Stimulated activated naive CD8-positive, alpha-beta T cell treated with anti-CD3 and anti-CD28 coated beads, Interleukin-15, amount 100 ng/mL, for 72 hours (primary cell): ENCODE measurements around the gene EIF4A3.

Experiments used
- ATAC-seq: fragments of 150-1000 bp; cut with Tn5 transposase; 2 replicates; pipeline ENCODE4 v1.10.0; 2021; ENCODE audit warnings: mild to moderate bottlenecking, moderate library complexity
- DNase-seq, 2 donors: peaks; one replicate each; pipeline ENCODE4 v3.0.0; 2021 to 2022
- H3K27ac Mint-ChIP-seq, 2 donors: one replicate each; pipeline ENCODE4 v1.8.0; 2022; ENCODE audit warnings: mild to moderate bottlenecking in 2 of 2, mixed read lengths in 2 of 2, moderate library complexity in 2 of 2
- H3K27me3 Mint-ChIP-seq: one replicate; pipeline ENCODE4 v1.8.0; 2022; ENCODE audit warnings: mixed read lengths
- H3K4me1 Mint-ChIP-seq: one replicate; pipeline ENCODE4 v1.8.0; 2022; ENCODE audit warnings: mild to moderate bottlenecking, mixed read lengths
- H3K4me3 Mint-ChIP-seq, 2 donors: one replicate each; pipeline ENCODE4 v1.8.0; 2022; ENCODE audit warnings: mild to moderate bottlenecking in 2 of 2, mixed read lengths in 2 of 2, moderate library complexity in 1 of 2
- H3K9me3 Mint-ChIP-seq, 2 donors: one replicate each; pipeline ENCODE4 v1.8.0; 2022; ENCODE audit warnings: mixed read lengths in 2 of 2

The EIF4A3 gene

GRCh38 chr17:80129006-80129565, 17.8 kb downstream of the EIF4A3 start:
- Mint-ChIP-seq H3K27ac (no peak overlapping the region), H3K4me1 (no peaks in the 10 kb centered on the region), H3K9me3 (no peaks in the 10 kb centered on the region), H3K27me3 (peaks cover 45% of the 10 kb centered on the region), H3K4me3 (no peak overlapping the region)
- no peak for ATAC-seq
- no peak for DNase-seq

GRCh38 chr17:80126449-80126715, 20.5 kb downstream of the EIF4A3 start:
- H3K9me3 Mint-ChIP-seq: no peaks in the 10 kb centered on the region
- peaks cover 46% of the 10 kb centered on the region for H3K27me3 Mint-ChIP-seq
- ATAC-seq (no peak), DNase-seq (no peak)
- no peak overlapping the region for H3K4me3 Mint-ChIP-seq
- no peak overlapping the region for H3K27ac Mint-ChIP-seq
- no peaks in the 10 kb centered on the region for H3K4me1 Mint-ChIP-seq

- Mint-ChIP-seq H3K27ac (no peak overlapping the region), H3K9me3 (no peaks in the 10 kb centered on the region), H3K4me1 (no peaks in the 10 kb centered on the region), H3K4me3 (no peak overlapping the region), H3K27me3 (peaks cover 46% of the 10 kb centered on the region)
- no peak for ATAC-seq
- DNase-seq: no peak
Measured at GRCh38 chr17:80125656-80126448, 21.1 kb downstream of the EIF4A3 start.

GRCh38 chr17:80124351-80124981, 22.5 kb downstream of the EIF4A3 start:
- no peak overlapping the region for H3K4me3 Mint-ChIP-seq
- no peak overlapping the region for H3K27ac Mint-ChIP-seq
- H3K27me3 Mint-ChIP-seq: peaks cover 38% of the 10 kb centered on the region
- H3K4me1 Mint-ChIP-seq: no peaks in the 10 kb centered on the region
- DNase-seq (no peak), ATAC-seq (no peak)
- no peaks in the 10 kb centered on the region for H3K9me3 Mint-ChIP-seq

GRCh38 chr17:80123791-80124190, 23.1 kb downstream of the EIF4A3 start:
- H3K4me1 Mint-ChIP-seq: no peaks in the 10 kb centered on the region
- peaks cover 31% of the 10 kb centered on the region for H3K27me3 Mint-ChIP-seq
- H3K27ac Mint-ChIP-seq: no peak overlapping the region
- H3K4me3 Mint-ChIP-seq: no peak overlapping the region
- ATAC-seq: no peak
- no peak for DNase-seq
- H3K9me3 Mint-ChIP-seq: no peaks in the 10 kb centered on the region

- Mint-ChIP-seq H3K4me3 (no peak overlapping the region), H3K27me3 (peaks cover 23% of the 10 kb centered on the region), H3K4me1 (no peaks in the 10 kb centered on the region), H3K9me3 (no peaks in the 10 kb centered on the region), H3K27ac (no peak overlapping the region)
- ATAC-seq (no peak), DNase-seq (no peak)
Measured at GRCh38 chr17:80122926-80123505, 23.9 kb downstream of the EIF4A3 start.

GRCh38 chr17:80122026-80122575, 24.8 kb downstream of the EIF4A3 start:
- Mint-ChIP-seq H3K9me3 (no peaks in the 10 kb centered on the region), H3K4me3 (no peak overlapping the region), H3K4me1 (no peaks in the 10 kb centered on the region), H3K27me3 (peaks cover 18% of the 10 kb centered on the region), H3K27ac (no peak overlapping the region)
- DNase-seq (no peak), ATAC-seq (no peak)

- Mint-ChIP-seq H3K27me3 (peaks cover 9% of the 10 kb centered on the region), H3K4me3 (no peak overlapping the region), H3K9me3 (peaks cover 0 to 8% of the 10 kb centered on the region in 2 donors), H3K4me1 (no peaks in the 10 kb centered on the region), H3K27ac (no peak overlapping the region)
- DNase-seq (no peak), ATAC-seq (peak; percentile 24)
Measured at GRCh38 chr17:80119839-80120238, 27.1 kb downstream of the EIF4A3 start.

GRCh38 chr17:80119271-80119791, 27.6 kb downstream of the EIF4A3 start:
- DNase-seq (no peak), ATAC-seq (no peak)
- Mint-ChIP-seq H3K9me3 (peaks cover 0 to 8% of the 10 kb centered on the region in 2 donors), H3K4me3 (no peak overlapping the region), H3K4me1 (no peaks in the 10 kb centered on the region), H3K27me3 (peaks cover 4% of the 10 kb centered on the region), H3K27ac (no peak overlapping the region)

GRCh38 chr17:80118601-80119270, 28.2 kb downstream of the EIF4A3 start:
- H3K4me3 Mint-ChIP-seq: no peak overlapping the region
- no peaks in the 10 kb centered on the region for H3K4me1 Mint-ChIP-seq
- DNase-seq (no peak), ATAC-seq (no peak)
- no peaks in the 10 kb centered on the region for H3K27me3 Mint-ChIP-seq
- H3K9me3 Mint-ChIP-seq: peaks cover 0 to 8% of the 10 kb centered on the region in 2 donors
- no peak overlapping the region for H3K27ac Mint-ChIP-seq

- peak; percentile 31 for ATAC-seq
- Mint-ChIP-seq H3K4me3 (no peak overlapping the region), H3K4me1 (no peaks in the 10 kb centered on the region), H3K9me3 (peaks cover 0 to 8% of the 10 kb centered on the region in 2 donors), H3K27ac (no peak overlapping the region), H3K27me3 (no peaks in the 10 kb centered on the region)
- DNase-seq: no peak
Measured at GRCh38 chr17:80117491-80118401, 29.2 kb downstream of the EIF4A3 start.

- Mint-ChIP-seq H3K27me3 (no peaks in the 10 kb centered on the region), H3K4me1 (no peaks in the 10 kb centered on the region), H3K4me3 (no peak overlapping the region), H3K27ac (no peak overlapping the region), H3K9me3 (peaks cover 0 to 8% of the 10 kb centered on the region in 2 donors)
- no peak for ATAC-seq
- no peak for DNase-seq
Measured at GRCh38 chr17:80116921-80117380, 30.0 kb downstream of the EIF4A3 start.

GRCh38 chr17:80116276-80116920, 30.5 kb downstream of the EIF4A3 start:
- H3K4me1 Mint-ChIP-seq: no peaks in the 10 kb centered on the region
- no peak for DNase-seq
- peaks cover 0 to 8% of the 10 kb centered on the region in 2 donors for H3K9me3 Mint-ChIP-seq
- no peak overlapping the region for H3K27ac Mint-ChIP-seq
- no peaks in the 10 kb centered on the region for H3K27me3 Mint-ChIP-seq
- no peak overlapping the region for H3K4me3 Mint-ChIP-seq
- no peak for ATAC-seq

- ATAC-seq (no peak), DNase-seq (no peak)
- H3K4me1 Mint-ChIP-seq: no peaks in the 10 kb centered on the region
- no peaks in the 10 kb centered on the region for H3K27me3 Mint-ChIP-seq
- peaks cover 0 to 8% of the 10 kb centered on the region in 2 donors for H3K9me3 Mint-ChIP-seq
- H3K27ac Mint-ChIP-seq: no peak overlapping the region
- H3K4me3 Mint-ChIP-seq: no peak overlapping the region
Measured at GRCh38 chr17:80115159-80115558, 31.8 kb downstream of the EIF4A3 start.
